K562 (cell line): ENCODE results near the gene ASCL2. TPM values are rescaled to one million over a fixed set of nuclear protein-coding genes. Genes with fewer than 3 reads are reported as not detected.

Source experiments
- BRCA1 ChIP-seq, 2 experiments: fragments of 450-650 bp in 1 of 2; sonication (generic) in 1 of 2; formaldehyde crosslinking in 1 of 2; IDR thresholded peaks; 2 replicates each; pipeline versions ENCODE4 v1.5.0 to v1.6.1; 2017 to 2020; ENCODE audit warnings: mild to moderate bottlenecking in 1 of 2, missing genetic modification reagents in 1 of 2
- CCAR2 ChIP-seq: fragments of 200-400 bp; formaldehyde crosslinking; IDR thresholded peaks from 2 replicates; pipeline ENCODE4 v1.6.1; 2017; ENCODE audit warnings: mild to moderate bottlenecking, low read depth, low read length
- CHCHD3 ChIP-seq: fragments of 250-450 bp; sonication (Bioruptor Pico); IDR thresholded peaks from 2 replicates; pipeline ENCODE4 v2.1.2; 2022; ENCODE audit warnings: mild to moderate bottlenecking
- ETS2 ChIP-seq: IDR thresholded peaks from 2 replicates; pipeline ENCODE4 v1.6.1; 2016; ENCODE audit warnings: borderline replicate concordance, missing genetic modification characterization, mild to moderate bottlenecking, moderate library complexity, missing compliant biosample characterization; ENCODE audit not compliant: poor library complexity, severe bottlenecking
- FOXA1 ChIP-seq: fragments of 450-650 bp; IDR thresholded peaks from 2 replicates; pipeline ENCODE4 v1.6.1; 2016; ENCODE audit warnings: mild to moderate bottlenecking, borderline replicate concordance
- HMBOX1 ChIP-seq: sonication (generic); IDR thresholded peaks from 2 replicates; pipeline ENCODE4 v1.6.1; 2016
- HNRNPL ChIP-seq: fragments of 200-400 bp; formaldehyde crosslinking; IDR thresholded peaks from 2 replicates; pipeline ENCODE4 v1.6.1; 2017; ENCODE audit warnings: low read depth, mild to moderate bottlenecking, low read length
- NKRF ChIP-seq: fragments of 450-650 bp; IDR thresholded peaks from 2 replicates; pipeline ENCODE4 v1.6.1; 2016; ENCODE audit warnings: borderline replicate concordance
- RBBP5 ChIP-seq: fragments of 200-600 bp; sonication (generic); IDR thresholded peaks from 2 replicates; pipeline ENCODE4 v1.6.1; 2012; ENCODE audit warnings: borderline replicate concordance, mild to moderate bottlenecking, low read length, control low read depth, inconsistent platforms; ENCODE audit not compliant: insufficient read depth, poor library complexity, severe bottlenecking
- RERE ChIP-seq: sonication (generic); formaldehyde crosslinking; IDR thresholded peaks from 2 replicates; pipeline ENCODE4 v1.8.0; 2023; ENCODE audit warnings: missing genetic modification reagents, mild to moderate bottlenecking, borderline replicate concordance
- SMAD2 ChIP-seq: fragments of 150-350 bp; IDR thresholded peaks from 2 replicates; pipeline ENCODE4 v1.6.1; 2014; ENCODE audit warnings: low read depth, mild to moderate bottlenecking, low read length
- TAF15 ChIP-seq: fragments of 200-400 bp; formaldehyde crosslinking; IDR thresholded peaks from 2 replicates; pipeline ENCODE4 v1.6.1; 2017; ENCODE audit warnings: mild to moderate bottlenecking, low read depth, low read length, moderate library complexity
- ZKSCAN8 ChIP-seq: fragments of 200-800 bp; sonication (Bioruptor generic); IDR thresholded peaks from 2 replicates; pipeline ENCODE4 v1.6.1; 2016; ENCODE audit warnings: missing genetic modification characterization, missing compliant biosample characterization
- ZNF507 ChIP-seq: conservative IDR thresholded peaks from 2 replicates; pipeline ENCODE4 v1.6.1; 2017; ENCODE audit warnings: missing genetic modification characterization, missing compliant biosample characterization
- ZNF695 ChIP-seq: fragments of 450-650 bp; formaldehyde crosslinking; IDR thresholded peaks from 2 replicates; pipeline ENCODE4 v1.4.0; 2020; ENCODE audit warnings: mild to moderate bottlenecking, moderate library complexity
- ZNF740 ChIP-seq, 3 experiments: fragments of 200-800 bp in 1 of 3; sonication (Bioruptor generic) in 1 of 3; sonication (generic) in 1 of 3; formaldehyde crosslinking in 1 of 3; IDR thresholded peaks; 2 replicates each; pipeline versions ENCODE4 v1.6.1 to v1.8.0; 2016 to 2022; ENCODE audit warnings: mild to moderate bottlenecking in 2 of 3, missing compliant biosample characterization in 2 of 3, missing genetic modification characterization in 2 of 3, missing genetic modification reagents in 1 of 3
- polyA plus RNA-seq, 8 experiments: library from polyadenylated mRNA; depleted of rRNA in 4 of 8; stranded (reverse) in 5 of 8; unstranded in 3 of 8; fragments of >200 nt; fragmentation: Nextera tagmentation in 2 of 8; fragmentation: Illumina TruSeq in 1 of 8; extraction: Ambion mirVana in 2 of 8; extraction: Trizol in 1 of 8; gene quantifications; 2 replicates each; pipeline versions ENCODE4 v1.2.1 to v1.2.3, GENCODE V29; 2011 to 2014; ENCODE audit warnings: inconsistent platforms in 1 of 8, missing spikeins in 1 of 8
- total RNA-seq, 7 experiments: library from RNA; depleted of rRNA in 6 of 7; stranded (reverse); fragments of >200 nt in 6 of 7; fragmentation: Illumina TruSeq in 2 of 7; extraction: Trizol in 2 of 7; gene quantifications; 2 replicates each; pipeline versions ENCODE4 v1.2.1 to v1.2.3, GENCODE V29; 2011 to 2021; ENCODE audit warnings: low replicate concordance in 1 of 7

ASCL2 gene
- total and polyA plus RNA-seq, 9 of the 15 experiments (the other 6 are each of a cell fraction or from before 2014, with no cell fraction given): 0.11 to 1.4 (median 0.36) TPM; not detected in 2

- TF ChIP-seq RERE (CRISPR knock-in tag) (0 out of 2 replicates have a peak, but pooled peaks have one; percentile 13), FOXA1 (no peak), ETS2 (tag) (no peak), CHCHD3 (CRISPR knock-in tag) (no peak), NKRF (no peak), ZKSCAN8 (CRISPR knock-in tag) (peak; percentile 79), ZNF740 (CRISPR knock-in tag; IDR thresholded peaks at IDR 0.05) (no peak), ZNF740 (tag; IDR thresholded peaks at IDR 0.05) (no peak), HMBOX1 (no peak), RBBP5 (no peak), ZNF695 (CRISPR knock-in tag) (no peak), TAF15 (no peak), HNRNPL (no peak), BRCA1 (IDR thresholded peaks at IDR 0.05) (no peak), BRCA1 (CRISPR knock-in tag; IDR thresholded peaks at IDR 0.05) (no peak), ZNF507 (tag) (no peak), SMAD2 (no peak), CCAR2 (0 out of 2 replicates have a peak, but pooled peaks have one; percentile 68)
Measured at GRCh38 chr11:2303627-2304505, 33.5 kb upstream of the ASCL2 start (continued).
